ENCODE results near the gene GMNN.
"Not testable (repeated sequence)": the region's sequence is repeated elsewhere in the genome, so short reads cannot be mapped to it uniquely, and the experiment has no call there.

GMNN gene

GRCh38 chr6:24761851-24762250, 12.9 kb upstream of the GMNN start:
- DNase-seq (ENCODE audit: low read depth), result no peak

GRCh38 chr6:24763578-24763977, 11.2 kb upstream of the GMNN start:
- DNase-seq (ENCODE audit: low read depth), result no peak

- not testable (repeated sequence) for DNase-seq (ENCODE audit: low read depth)
These were observed 9.6 kb upstream of the GMNN start for GRCh38 chr6:24764833-24765828.

GRCh38 chr6:24765968-24766367, 8.8 kb upstream of the GMNN start:
- DNase-seq (ENCODE audit: low read depth), result not testable (repeated sequence)

- peak; percentile 57 for DNase-seq (ENCODE audit: low read depth)
These were observed 7.9 kb upstream of the GMNN start for GRCh38 chr6:24766680-24767462.

- DNase-seq (ENCODE audit: low read depth), result peak; percentile 61
These were observed 6.4 kb upstream of the GMNN start for GRCh38 chr6:24768361-24768760.

- DNase-seq (ENCODE audit: low read depth), result peak; percentile 78
These were observed 852 bp downstream of the GMNN start for GRCh38 chr6:24775520-24776058.

GRCh38 chr6:24777227-24777626, 2.5 kb downstream of the GMNN start:
- peak; percentile 29 for DNase-seq (ENCODE audit: low read depth)

GRCh38 chr6:24778121-24778520, 3.4 kb downstream of the GMNN start:
- no peak for DNase-seq (ENCODE audit: low read depth)

GRCh38 chr6:24778878-24779277, 4.1 kb downstream of the GMNN start:
- DNase-seq (ENCODE audit: low read depth), result no peak

- no peak for DNase-seq (ENCODE audit: low read depth)
These were observed 4.8 kb downstream of the GMNN start for GRCh38 chr6:24779416-24780016.

GRCh38 chr6:24780206-24780605, 5.5 kb downstream of the GMNN start:
- DNase-seq (ENCODE audit: low read depth), result peak; percentile 57

- DNase-seq (ENCODE audit: low read depth), result peak; percentile 71
These were observed 13.4 kb downstream of the GMNN start for GRCh38 chr6:24788031-24788665.

- DNase-seq (ENCODE audit: low read depth), result peak; percentile 51
These were observed 20.4 kb downstream of the GMNN start for GRCh38 chr6:24795106-24795505.

- no peak for DNase-seq (ENCODE audit: low read depth)
These were observed 22.0 kb downstream of the GMNN start for GRCh38 chr6:24796616-24797290.

- DNase-seq (ENCODE audit: low read depth), result peak; percentile 22
These were observed 23.0 kb downstream of the GMNN start for GRCh38 chr6:24797596-24798216.

GRCh38 chr6:24798740-24799540, 24.2 kb downstream of the GMNN start, which contains the start of gene ARMH2:
Gene ARMH2, minus strand, starts transcription at chr6:24798917. Its CDS starts 60 bp downstream, at chr6:24798857.
- DNase-seq (ENCODE audit: low read depth), result peak; percentile 23

- peak; percentile 20 for DNase-seq (ENCODE audit: low read depth)
These were observed 24.8 kb downstream of the GMNN start for GRCh38 chr6:24799541-24799915.

GRCh38 chr6:24802271-24803059, 27.7 kb downstream of the GMNN start:
- DNase-seq (ENCODE audit: low read depth), result peak; percentile 75

Data from EH (cell line).